HG03060 (cell line): ENCODE results near the gene TOR1AIP1.
A peak's percentile ranks its signal among the peaks of the same experiment; 100 is the strongest.
"Not testable (repeated sequence)": the region's sequence is repeated elsewhere in the genome, so short reads cannot be mapped to it uniquely, and the experiment has no call there.

Experiments used
- ATAC-seq: cut with Tn5 transposase; IDR thresholded peaks from one replicate; pipeline ENCODE4 v1.9.1; 2021; ENCODE audit warnings: low read depth, moderate number of reproducible peaks; ENCODE audit not compliant: unreplicated experiment

TOR1AIP1 gene

DNA sequence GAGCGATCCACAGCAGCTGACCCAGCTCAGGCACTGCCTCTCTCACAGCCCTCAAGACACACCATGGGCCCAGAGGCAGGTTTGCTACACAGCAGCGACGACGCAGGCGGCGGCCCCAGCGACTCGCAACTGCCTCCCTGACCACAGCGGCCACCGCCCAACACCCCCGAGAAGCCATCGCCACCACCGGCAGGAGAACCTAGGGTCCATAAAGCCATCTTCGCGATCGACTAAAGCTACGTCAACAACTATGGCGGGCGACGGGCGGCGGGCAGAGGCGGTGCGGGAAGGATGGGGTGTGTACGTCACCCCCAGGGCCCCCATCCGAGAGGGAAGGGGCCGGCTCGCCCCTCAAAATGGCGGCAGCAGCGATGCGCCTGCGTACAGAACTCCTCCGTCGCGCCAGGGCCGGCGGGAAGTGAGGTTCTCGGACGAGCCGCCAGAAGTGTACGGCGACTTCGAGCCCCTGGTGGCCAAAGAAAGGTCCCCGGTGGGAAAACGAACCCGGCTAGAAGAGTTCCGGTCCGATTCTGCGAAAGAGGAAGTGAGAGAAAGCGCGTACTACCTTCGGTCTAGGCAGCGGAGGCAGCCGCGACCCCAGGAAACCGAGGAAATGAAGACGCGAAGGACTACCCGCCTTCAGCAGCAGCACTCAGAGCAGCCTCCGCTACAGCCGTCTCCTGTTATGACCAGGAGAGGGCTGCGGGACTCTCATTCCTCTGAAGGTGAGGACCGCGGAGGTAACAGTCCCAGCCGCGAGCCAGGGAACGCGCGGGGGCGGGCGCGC, at the start of gene TOR1AIP1:
Gene TOR1AIP1, plus strand, starts transcription at position 33 of the 787 bp plus-strand sequence. Its CDS starts 218 bp downstream, at position 251.
- peak; percentile 70 for ATAC-seq

DNA sequence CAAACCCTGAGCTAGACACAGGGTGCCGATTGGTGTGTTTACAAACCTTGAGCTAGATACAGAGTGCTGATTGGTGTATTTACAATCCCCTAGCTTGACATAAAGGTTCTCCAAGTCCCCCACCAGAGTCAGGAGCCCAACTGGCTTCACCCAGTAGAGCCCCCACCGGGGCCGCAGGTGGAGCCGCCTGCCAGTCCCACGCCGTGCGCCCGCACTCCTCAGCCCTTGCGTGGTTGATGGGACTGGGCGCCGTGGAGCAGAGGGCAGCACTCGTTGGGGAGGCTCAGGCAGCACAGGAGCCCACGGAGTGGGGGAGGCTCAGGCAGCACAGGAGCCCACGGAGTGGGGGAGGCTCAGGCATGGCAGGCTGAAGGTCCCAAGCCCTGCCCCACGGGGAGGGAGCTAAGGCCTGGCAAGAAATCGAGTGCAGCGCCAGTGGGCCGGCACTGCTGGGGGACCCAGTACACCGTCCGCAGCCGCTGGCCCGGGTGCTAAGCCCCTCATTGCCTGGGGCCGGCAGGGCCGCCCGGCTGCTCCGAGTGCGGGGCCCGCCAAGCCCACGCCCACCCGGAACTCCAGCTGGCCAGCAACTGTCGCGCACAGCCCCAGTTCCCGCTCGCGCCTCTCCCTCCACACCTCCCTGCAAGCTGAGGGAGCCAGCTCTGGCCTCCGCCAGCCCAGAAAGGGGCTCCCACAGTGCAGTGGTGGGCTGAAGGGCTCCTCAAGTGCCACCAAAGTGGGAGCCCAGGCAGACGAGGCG, 45.2 kb upstream of the TOR1AIP1 start:
- not testable (repeated sequence) for ATAC-seq

DNA sequence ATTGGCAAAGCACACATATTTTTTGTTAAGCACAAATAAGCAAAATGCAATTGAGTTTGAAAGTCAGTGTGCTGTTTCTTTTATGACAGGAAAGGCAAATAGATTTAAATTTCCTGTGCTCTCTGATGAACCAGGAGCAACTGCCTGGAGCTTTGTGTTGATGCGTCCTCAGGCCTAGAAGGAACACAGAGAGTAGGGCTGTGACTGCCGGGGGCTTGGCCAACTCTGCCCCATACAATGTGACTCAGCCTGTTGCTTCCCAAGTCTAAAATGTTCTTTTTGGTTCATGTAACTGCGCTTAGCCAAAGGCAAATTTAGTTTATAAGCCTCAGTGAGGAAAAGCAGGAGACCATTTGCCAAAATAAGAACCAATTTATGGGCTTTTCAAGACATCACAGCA, 42.0 kb upstream of the TOR1AIP1 start:
- no peak for ATAC-seq

GRCh38 chr1:179848233-179848632, 33.9 kb upstream of the TOR1AIP1 start:
- no peak for ATAC-seq

DNA sequence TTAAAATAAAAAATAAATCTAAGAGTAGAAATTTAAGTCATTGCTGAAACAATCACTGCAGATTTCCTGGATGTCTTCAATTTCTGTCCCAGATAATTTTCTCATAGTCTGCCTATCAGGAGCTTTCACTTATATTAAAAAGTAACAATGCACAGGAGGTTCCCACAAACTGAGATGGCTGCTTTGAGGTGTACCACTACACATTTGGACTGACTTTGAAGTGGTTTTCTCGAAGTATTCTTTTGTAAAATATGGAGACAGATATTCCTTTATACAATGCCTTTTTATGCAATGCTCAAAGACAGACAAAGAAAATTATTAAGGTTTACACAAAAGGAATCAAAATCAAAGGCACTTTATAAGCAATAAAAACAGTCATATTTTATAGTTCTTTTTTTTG, 29.0 kb upstream of the TOR1AIP1 start:
- no peak for ATAC-seq

GRCh38 chr1:179855831-179856230, 26.3 kb upstream of the TOR1AIP1 start:
- not testable (repeated sequence) for ATAC-seq

GRCh38 chr1:179856296-179856695, 25.8 kb upstream of the TOR1AIP1 start:
- no peak for ATAC-seq

DNA sequence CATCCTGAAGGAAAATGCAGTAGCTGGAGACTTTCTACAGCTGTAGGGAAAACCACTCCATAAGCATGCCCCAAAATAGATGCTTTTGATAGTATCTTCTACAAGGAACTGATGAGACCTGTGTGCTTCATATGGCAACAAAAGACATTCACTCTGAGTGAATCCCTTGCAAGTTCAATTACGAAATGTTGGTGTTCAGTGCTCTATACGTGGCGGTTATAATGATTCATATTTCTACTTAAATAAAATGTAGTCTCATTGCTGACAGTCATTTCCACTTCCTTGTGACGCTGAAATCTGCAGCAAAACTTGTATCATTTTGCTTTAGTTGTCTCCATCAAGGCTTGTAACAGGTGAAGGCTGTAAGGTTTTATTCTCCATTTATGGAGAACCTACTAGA, 25.1 kb upstream of the TOR1AIP1 start:
- ATAC-seq, result no peak

DNA sequence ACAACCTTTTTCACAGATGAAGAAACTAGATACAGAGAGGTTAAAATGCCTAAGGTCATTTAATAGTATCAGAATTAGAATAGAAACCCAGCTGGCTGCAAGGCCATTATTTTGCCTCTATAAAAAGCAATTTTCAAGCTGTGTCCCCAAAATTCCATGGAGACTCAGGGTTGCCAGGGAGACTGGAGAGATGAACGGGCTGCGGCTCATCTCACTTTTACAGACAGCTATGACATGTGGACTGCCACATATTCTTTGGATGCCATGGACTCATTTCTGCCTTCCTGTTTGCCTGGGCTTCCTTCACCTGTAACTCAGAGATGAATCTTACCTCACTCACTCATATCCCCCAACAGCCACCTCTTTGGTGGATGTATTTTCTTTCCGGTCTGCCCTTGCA, 21.4 kb upstream of the TOR1AIP1 start:
- no peak for ATAC-seq

GRCh38 chr1:179865377-179865776, 16.7 kb upstream of the TOR1AIP1 start:
- ATAC-seq, result no peak

DNA sequence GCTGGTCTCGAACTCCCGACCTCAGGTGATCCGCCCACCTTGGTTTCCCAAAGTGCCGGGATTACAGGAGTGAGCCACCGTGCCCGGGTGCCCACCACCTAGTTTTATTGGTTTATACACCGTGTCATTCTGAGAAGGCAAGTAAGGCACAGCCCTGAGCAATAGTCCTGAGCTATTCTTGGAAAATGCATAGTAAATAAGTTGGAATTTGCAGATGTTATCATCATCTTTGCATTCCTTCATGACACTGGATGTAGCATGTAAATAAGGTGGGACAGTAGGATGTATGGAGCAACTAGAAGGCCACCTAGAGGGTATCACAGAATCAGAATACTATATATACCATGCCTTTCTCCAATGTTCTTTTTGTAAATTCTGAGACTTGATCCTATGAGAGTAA, 15.5 kb upstream of the TOR1AIP1 start:
- ATAC-seq, result no peak

- ATAC-seq, result no peak
Measured at GRCh38 chr1:179867493-179868330, 14.4 kb upstream of the TOR1AIP1 start.

GRCh38 chr1:179870870-179871269, 11.2 kb upstream of the TOR1AIP1 start:
- ATAC-seq, result no peak

GRCh38 chr1:179871940-179872339, 10.1 kb upstream of the TOR1AIP1 start:
- ATAC-seq, result no peak

GRCh38 chr1:179872558-179872957, 9.5 kb upstream of the TOR1AIP1 start:
- ATAC-seq, result no peak

DNA sequence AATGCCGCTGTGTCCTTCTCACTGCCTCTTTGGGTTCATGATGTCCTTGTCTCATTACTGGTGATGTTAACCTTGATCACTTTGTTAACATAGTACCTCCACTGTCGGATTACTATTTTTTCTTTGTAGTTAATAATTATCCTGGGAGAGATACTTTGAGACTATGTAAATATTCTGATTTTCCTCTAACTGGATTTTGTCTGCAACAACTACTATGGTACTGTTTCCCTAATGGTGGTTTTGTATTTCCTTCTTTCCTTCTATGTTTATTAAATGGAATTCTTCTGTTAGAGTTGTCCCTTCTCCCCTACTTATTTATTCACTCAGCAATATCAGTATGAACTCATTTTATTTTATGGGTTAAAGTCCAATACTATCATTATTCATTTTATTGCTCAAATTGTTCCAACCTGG, 8.6 kb upstream of the TOR1AIP1 start:
- no peak for ATAC-seq

GRCh38 chr1:179875596-179876299, 6.3 kb upstream of the TOR1AIP1 start:
- ATAC-seq, result no peak

DNA sequence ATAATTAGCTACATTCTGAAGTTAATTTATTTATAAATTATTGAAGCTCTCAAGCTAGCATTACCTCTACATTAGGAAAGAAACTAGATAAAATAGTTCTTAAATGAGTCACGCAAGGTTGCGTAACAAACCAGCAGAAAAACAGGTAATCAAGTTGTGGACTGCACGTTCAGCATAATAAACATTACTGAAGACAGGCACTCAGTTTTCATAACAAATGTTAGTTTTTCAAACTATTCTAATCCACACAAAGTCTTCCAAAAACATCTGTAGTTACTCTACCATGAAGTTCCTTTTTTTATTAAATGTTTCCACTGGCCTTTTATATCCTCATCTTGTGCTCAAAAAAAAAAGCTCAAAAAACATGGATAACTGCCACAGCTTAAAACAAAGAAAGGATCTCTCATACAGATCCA, 5.8 kb upstream of the TOR1AIP1 start:
- no peak for ATAC-seq

GRCh38 chr1:179877586-179878265, 4.4 kb upstream of the TOR1AIP1 start, which contains the start of gene TOR1AIP2:
Gene TOR1AIP2 (minus strand): TSS chr1:179877803. CDS start chr1:179852665, 25,138 bp downstream.
- peak; percentile 44 for ATAC-seq

GRCh38 chr1:179879797-179880196, 2.3 kb upstream of the TOR1AIP1 start:
- ATAC-seq, result no peak
